HuH-7 (cell line): ENCODE results near the gene AKNAD1.
"Not testable (repeated sequence)": the region's sequence is repeated elsewhere in the genome, so short reads cannot be mapped to it uniquely, and the experiment has no call there.

Source experiments
- DNase-seq: peaks from one replicate; pipeline ENCODE4 v3.0.0; 2011; ENCODE audit warnings: low spot score

The AKNAD1 gene

DNA sequence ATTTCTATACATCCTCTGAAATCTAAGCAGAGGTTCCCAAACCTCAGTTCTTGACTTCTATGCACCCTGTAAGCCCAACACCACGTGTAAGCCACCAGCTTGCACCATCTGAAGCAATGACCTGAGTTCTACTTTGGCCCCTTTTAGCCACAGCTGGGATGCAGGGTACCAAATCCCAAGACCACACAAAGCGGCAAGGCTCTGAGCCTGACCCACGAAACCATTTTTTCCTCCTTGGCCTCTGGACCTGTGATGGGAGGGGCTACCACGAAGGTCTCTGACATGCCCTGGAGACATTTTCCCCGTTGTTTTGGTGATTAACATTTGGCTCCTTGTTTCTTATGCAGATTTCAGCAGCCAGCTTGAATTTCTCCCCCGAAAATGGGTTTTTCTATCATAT is 71.6 kb downstream of the AKNAD1 start:
- DNase-seq, result no peak

DNA sequence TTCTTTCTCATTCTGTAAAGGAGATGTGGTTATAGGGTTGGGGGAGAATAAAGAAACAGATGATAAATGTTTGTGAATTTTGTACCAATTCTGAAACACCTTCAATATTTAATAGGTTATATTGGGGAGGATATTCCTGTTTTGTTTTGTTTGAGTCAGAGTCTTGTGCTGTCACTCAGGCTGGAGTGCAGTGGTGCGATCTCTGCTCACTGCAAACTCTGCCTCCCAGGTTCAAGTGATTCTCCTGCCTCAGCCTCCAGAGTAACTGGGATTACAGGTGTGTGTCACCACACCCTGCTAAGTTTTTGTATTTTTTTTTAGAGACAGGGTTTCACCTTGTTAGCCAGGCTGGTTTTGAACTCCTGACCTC is 75.3 kb downstream of the AKNAD1 start:
- DNase-seq, result not testable (repeated sequence)

DNA sequence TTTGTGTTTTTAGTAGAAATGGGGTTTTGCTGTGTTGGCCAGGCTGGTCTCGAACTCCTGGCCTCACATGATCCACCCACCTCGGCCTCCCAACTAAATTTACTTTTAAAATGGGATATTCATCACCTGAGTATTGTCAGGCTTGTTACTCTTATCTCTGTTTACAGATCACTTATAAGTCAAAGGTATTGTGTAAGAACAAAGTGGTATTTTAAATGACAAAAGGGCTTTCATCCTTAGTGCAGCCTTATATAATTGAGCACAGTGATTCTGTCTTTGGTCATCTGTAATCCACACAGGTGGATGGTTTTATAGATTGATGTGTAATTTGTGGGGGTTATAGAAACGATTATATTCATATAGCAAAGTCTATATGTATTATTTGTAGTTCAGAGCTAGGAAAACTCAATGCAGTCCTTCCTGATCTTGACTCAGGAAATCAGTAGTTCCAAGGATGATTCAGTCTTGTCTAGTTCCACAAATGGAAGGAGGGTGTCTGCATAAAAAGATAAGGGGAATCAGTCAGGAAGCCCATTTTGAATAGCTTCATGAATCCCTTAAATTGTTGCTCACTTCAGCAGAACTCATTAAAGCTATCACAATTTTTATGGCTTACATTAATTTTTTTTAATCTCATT is 75.8 kb downstream of the AKNAD1 start:
- DNase-seq, result no peak

- no peak for DNase-seq
Observed at GRCh38 chr1:108779455-108779854, 77.4 kb downstream of the AKNAD1 start.

- no peak for DNase-seq
Observed at GRCh38 chr1:108777839-108778238, 79.1 kb downstream of the AKNAD1 start.

DNA sequence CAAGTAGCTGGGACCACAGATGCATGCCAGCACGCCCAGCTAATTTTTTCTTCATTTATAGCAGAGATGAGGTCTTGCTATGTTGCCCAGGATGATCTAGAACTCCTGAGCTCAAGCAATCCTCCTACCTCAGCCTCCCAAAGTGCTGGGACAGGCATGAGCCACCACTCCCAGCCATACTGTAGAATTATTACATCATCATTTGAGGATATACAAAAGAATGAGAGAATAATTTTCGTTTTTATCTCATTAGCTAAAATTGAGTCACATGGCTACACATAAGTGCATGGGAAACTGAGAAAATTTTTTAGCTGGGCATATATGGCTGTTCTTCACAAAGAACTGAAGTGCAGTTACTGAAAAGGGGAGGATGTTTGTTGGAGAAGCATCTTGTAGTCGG is 89.2 kb downstream of the AKNAD1 start:
- no peak for DNase-seq

- no peak for DNase-seq
Observed at GRCh38 chr1:108767115-108767514, 89.8 kb downstream of the AKNAD1 start.
